Measurements from ENCODE around the gene TSHB. TPM values are rescaled to one million over a fixed set of nuclear protein-coding genes. Genes with fewer than 3 reads are reported as not detected.

TSHB gene
- total RNA-seq, 4 donors from 2014 or later = not detected

- no peaks in the 10 kb centered on the region for H3K9me3 ChIP-seq
- TF ChIP-seq CTCF (IDR thresholded peaks at IDR 0.05) (no peak), POLR2A (IDR thresholded peaks at IDR 0.05) (no peak), EP300 (IDR thresholded peaks at IDR 0.05) (no peak)
- no peaks in the 10 kb centered on the region for H3K4me1 ChIP-seq
- no peaks in the 10 kb centered on the region for H3K27me3 ChIP-seq
- no peak overlapping the region for H3K4me3 ChIP-seq
- H3K27ac ChIP-seq = no peak overlapping the region
- DNase-seq (ENCODE audit: low spot score in 2 of 2) = no peak
- no peaks in the 10 kb centered on the region for H3K36me3 ChIP-seq
Measured at GRCh38 chr1:115023593-115023992, 6.0 kb upstream of the TSHB start.

GRCh38 chr1:115031595-115031994 lies 2.0 kb downstream of the TSHB start:
- no peaks in the 10 kb centered on the region for H3K27me3 ChIP-seq
- TF ChIP-seq CTCF (IDR thresholded peaks at IDR 0.05) (no peak), EP300 (IDR thresholded peaks at IDR 0.05) (no peak), POLR2A (IDR thresholded peaks at IDR 0.05) (no peak)
- H3K27ac ChIP-seq = no peak overlapping the region
- H3K36me3 ChIP-seq = no peaks in the 10 kb centered on the region
- no peaks in the 10 kb centered on the region for H3K9me3 ChIP-seq
- 41 to 49% methylated on average over 2 of the region's 2 CpGs for WGBS, 2 donors
- no peak overlapping the region for H3K4me3 ChIP-seq
- no peak for DNase-seq (ENCODE audit: low spot score in 2 of 2)
- H3K4me1 ChIP-seq = no peaks in the 10 kb centered on the region

- no peak for TF ChIP-seq POLR2A (IDR thresholded peaks at IDR 0.05)
- TF ChIP-seq EP300 (IDR thresholded peaks at IDR 0.05) = no peak
- no peak for TF ChIP-seq CTCF (IDR thresholded peaks at IDR 0.05)
- no peak overlapping the region for H3K27ac ChIP-seq
- no peaks in the 10 kb centered on the region for H3K9me3 ChIP-seq
- H3K4me3 ChIP-seq = no peak overlapping the region
- no peaks in the 10 kb centered on the region for H3K36me3 ChIP-seq
- no peak for DNase-seq (ENCODE audit: low spot score in 2 of 2)
- WGBS, 2 donors = 79 to 85% methylated on average over 1 of the region's 1 CpG
- no peaks in the 10 kb centered on the region for H3K4me1 ChIP-seq
- no peaks in the 10 kb centered on the region for H3K27me3 ChIP-seq
Measured at GRCh38 chr1:115035652-115036051, 6.0 kb downstream of the TSHB start.

- Histone ChIP-seq H3K9me3 (no peaks in the 10 kb centered on the region), H3K27me3 (no peaks in the 10 kb centered on the region), H3K36me3 (no peaks in the 10 kb centered on the region), H3K4me1 (no peaks in the 10 kb centered on the region), H3K4me3 (no peak overlapping the region), H3K27ac (no peak overlapping the region)
- TF ChIP-seq EP300 (IDR thresholded peaks at IDR 0.05) = no peak
- TF ChIP-seq CTCF (IDR thresholded peaks at IDR 0.05) = no peak
- TF ChIP-seq POLR2A (IDR thresholded peaks at IDR 0.05) = no peak
- WGBS, 2 donors = 67 to 71% methylated on average over 4 of the region's 4 CpGs
- no peak for DNase-seq (ENCODE audit: low spot score in 2 of 2)
Measured at GRCh38 chr1:115036814-115037507, 7.3 kb downstream of the TSHB start.

GRCh38 chr1:115040501-115040900 lies 10.9 kb downstream of the TSHB start:
- H3K36me3 ChIP-seq = no peaks in the 10 kb centered on the region
- 66 to 75% methylated on average over 2 of the region's 2 CpGs for WGBS, 2 donors
- H3K27ac ChIP-seq = no peak overlapping the region
- no peaks in the 10 kb centered on the region for H3K27me3 ChIP-seq
- no peak overlapping the region for H3K4me3 ChIP-seq
- H3K4me1 ChIP-seq = no peaks in the 10 kb centered on the region
- DNase-seq (ENCODE audit: low spot score in 2 of 2) = no peak
- TF ChIP-seq EP300 (IDR thresholded peaks at IDR 0.05) = no peak
- no peak for TF ChIP-seq POLR2A (IDR thresholded peaks at IDR 0.05)
- no peak for TF ChIP-seq CTCF (IDR thresholded peaks at IDR 0.05)
- H3K9me3 ChIP-seq = peaks cover 0 to 4% (median 0%) of the 10 kb centered on the region in 4 donors

Data from tibial nerve (tissue), 4 donors.